Fibroblast of lung (primary cell): ENCODE data around the gene FAS. TPM values are rescaled to one million over a fixed set of nuclear protein-coding genes. Genes with fewer than 3 reads are reported as not detected.

ENCODE experiments used
- DNase-seq, 2 donors: peaks; one replicate each; pipeline versions ENCODE4 v3.0.0 to v3.0.0-alpha.2; 2010; ENCODE audit warnings: low read depth in 2 of 2
- H2AFZ ChIP-seq: 2 replicates; pipeline ENCODE4 v1.5.1; 2012; ENCODE audit warnings: low read length, control low read depth, inconsistent platforms
- H3K27ac ChIP-seq: 2 replicates; pipeline ENCODE4 v1.5.1; 2011; ENCODE audit warnings: low read length, control low read depth; ENCODE audit not compliant: insufficient read depth
- H3K27me3 ChIP-seq: 2 replicates; pipeline ENCODE4 v1.5.1; 2011; ENCODE audit warnings: mild to moderate bottlenecking, low read length; ENCODE audit not compliant: control insufficient read depth, insufficient read depth
- H3K36me3 ChIP-seq: 2 replicates; pipeline ENCODE4 v1.5.1; 2011; ENCODE audit warnings: low read length; ENCODE audit not compliant: control insufficient read depth, insufficient read depth
- H3K4me1 ChIP-seq: 2 replicates; pipeline ENCODE4 v1.5.1; 2011; ENCODE audit warnings: low read length; ENCODE audit not compliant: control insufficient read depth, insufficient read depth; ENCODE audit errors: extremely low read depth
- H3K4me2 ChIP-seq: 2 replicates; pipeline ENCODE4 v1.5.1; 2011; ENCODE audit warnings: low read length, control low read depth; ENCODE audit not compliant: insufficient read depth; ENCODE audit errors: extremely low read depth
- H3K4me3 ChIP-seq, 4 experiments: fragments of 200-600 bp in 1 of 4; sonication (generic) in 1 of 4; replicated peaks in 1 of 4; 2 replicates each; pipeline ENCODE4 v1.5.1; 2011 to 2016; ENCODE audit warnings: low read length in 4 of 4, low read depth in 3 of 4, mild to moderate bottlenecking in 3 of 4, control low read depth in 2 of 4, inconsistent platforms in 1 of 4, mixed read lengths in 1 of 4; ENCODE audit not compliant: insufficient read depth in 1 of 4; ENCODE audit errors: control extremely low read depth in 1 of 4
- H3K79me2 ChIP-seq: 2 replicates; pipeline ENCODE4 v1.5.1; 2012; ENCODE audit warnings: mild to moderate bottlenecking, low read length, inconsistent platforms; ENCODE audit not compliant: control insufficient read depth, insufficient read depth
- H3K9ac ChIP-seq: 2 replicates; pipeline ENCODE4 v1.5.1; 2011; ENCODE audit warnings: mild to moderate bottlenecking, low read length, control low read depth; ENCODE audit not compliant: insufficient read depth
- H3K9me3 ChIP-seq: 2 replicates; pipeline ENCODE4 v1.5.1; 2012; ENCODE audit warnings: low read depth, low read length; ENCODE audit not compliant: control insufficient read depth, insufficient read depth
- H4K20me1 ChIP-seq: 2 replicates; pipeline ENCODE4 v1.5.1; 2011; ENCODE audit warnings: low read length; ENCODE audit not compliant: control insufficient read depth, insufficient read depth; ENCODE audit errors: extremely low read depth
- EZH2 ChIP-seq: IDR thresholded peaks from 2 replicates; pipeline ENCODE4 v1.5.1; 2012; ENCODE audit warnings: low read length, control low read depth, mild to moderate bottlenecking; ENCODE audit errors: missing control alignments
- polyA plus RNA-seq, 2 donors: library from polyadenylated mRNA; depleted of rRNA in 1 of 2; stranded (reverse) in 1 of 2; unstranded in 1 of 2; fragments of >200 nt; gene quantifications; 2 replicates each; pipeline ENCODE4 v1.2.1, GENCODE V29; 2011 to 2012; ENCODE audit warnings: missing spikeins in 1 of 2
- total RNA-seq: library from RNA; depleted of rRNA; stranded (reverse); fragments of >200 nt; gene quantifications from 2 replicates; pipeline ENCODE4 v1.2.1, GENCODE V29; 2014
- TF ChIP-seq, protein P1 (sequence below), 2 donors: IDR thresholded peaks in 1 of 2; conservative IDR thresholded peaks in 1 of 2; 1 replicate in 1 of 2; 2 replicates in 1 of 2; pipeline ENCODE4 v1.5.1; 2011 to 2012; ENCODE audit warnings: low read length in 2 of 2, control low read depth in 1 of 2, inconsistent platforms in 1 of 2, low read depth in 1 of 2, mild to moderate bottlenecking in 1 of 2

Gene FAS
- total and polyA plus RNA-seq, 2 donors (not counting 1 experiment from before 2014, with no cell fraction given), result 77.8 to 124 TPM

DNA sequence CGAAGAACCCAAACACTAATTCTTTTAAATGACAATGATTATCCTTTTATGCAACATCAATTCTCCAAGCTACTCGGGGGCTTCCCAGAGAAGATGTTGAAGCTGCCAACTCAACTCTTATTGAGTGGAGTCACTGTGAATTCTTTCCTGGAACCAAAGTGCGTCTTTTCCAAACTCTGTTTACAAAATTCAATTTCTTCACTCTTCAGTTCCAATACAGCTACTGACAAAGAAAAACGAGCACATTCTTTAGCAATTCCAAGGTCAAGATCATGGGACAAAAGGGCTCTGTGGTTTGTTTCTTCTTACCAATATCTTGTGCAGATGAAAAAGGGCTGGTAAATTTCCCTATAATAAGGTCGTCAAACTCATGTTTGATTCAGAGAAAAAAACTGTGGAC is 74.2 kb downstream of the FAS start:
- no peak overlapping the region for H2AFZ ChIP-seq
- no peaks in the 10 kb centered on the region for H3K27me3 ChIP-seq
- DNase-seq, result peak; percentile 50 to 92
- no peaks in the 10 kb centered on the region for H4K20me1 ChIP-seq
- H3K27ac ChIP-seq, result no peak overlapping the region
- H3K4me2 ChIP-seq, result peak overlapping the region; percentile 40
- no peaks in the 10 kb centered on the region for H3K79me2 ChIP-seq
- H3K36me3 ChIP-seq, result no peaks in the 10 kb centered on the region
- no peaks in the 10 kb centered on the region for H3K9me3 ChIP-seq
- H3K4me3 ChIP-seq, result no peak overlapping the region
- H3K9ac ChIP-seq, result no peak overlapping the region
- TF ChIP-seq, protein P1, sequence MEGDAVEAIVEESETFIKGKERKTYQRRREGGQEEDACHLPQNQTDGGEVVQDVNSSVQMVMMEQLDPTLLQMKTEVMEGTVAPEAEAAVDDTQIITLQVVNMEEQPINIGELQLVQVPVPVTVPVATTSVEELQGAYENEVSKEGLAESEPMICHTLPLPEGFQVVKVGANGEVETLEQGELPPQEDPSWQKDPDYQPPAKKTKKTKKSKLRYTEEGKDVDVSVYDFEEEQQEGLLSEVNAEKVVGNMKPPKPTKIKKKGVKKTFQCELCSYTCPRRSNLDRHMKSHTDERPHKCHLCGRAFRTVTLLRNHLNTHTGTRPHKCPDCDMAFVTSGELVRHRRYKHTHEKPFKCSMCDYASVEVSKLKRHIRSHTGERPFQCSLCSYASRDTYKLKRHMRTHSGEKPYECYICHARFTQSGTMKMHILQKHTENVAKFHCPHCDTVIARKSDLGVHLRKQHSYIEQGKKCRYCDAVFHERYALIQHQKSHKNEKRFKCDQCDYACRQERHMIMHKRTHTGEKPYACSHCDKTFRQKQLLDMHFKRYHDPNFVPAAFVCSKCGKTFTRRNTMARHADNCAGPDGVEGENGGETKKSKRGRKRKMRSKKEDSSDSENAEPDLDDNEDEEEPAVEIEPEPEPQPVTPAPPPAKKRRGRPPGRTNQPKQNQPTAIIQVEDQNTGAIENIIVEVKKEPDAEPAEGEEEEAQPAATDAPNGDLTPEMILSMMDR (conservative IDR thresholded peaks at IDR 0.05 in 1 of 2, IDR thresholded peaks at IDR 0.05 in 1 of 2; ENCODE audit: low read depth in 1 of 2, low read length in 2 of 2), result no peak
- TF ChIP-seq EZH2, result no peak
- H3K4me1 ChIP-seq, result peaks cover 4% of the 10 kb centered on the region

Other genes starting within 250 kb of the FAS start
- gene LIPN, start 230.8 kb upstream of the FAS start, total RNA-seq, result not detected in 2 replicates
- not detected in 2 replicates for gene LIPN, start 230.8 kb upstream of the FAS start, polyA plus RNA-seq
- not detected in 2 replicates for gene LIPM, start 188.1 kb upstream of the FAS start, total RNA-seq
- not detected in 2 replicates for gene LIPM, start 188.1 kb upstream of the FAS start, polyA plus RNA-seq
- under 0.01 and 0.17 TPM in 2 replicates for gene ANKRD22, start 139.0 kb upstream of the FAS start, total RNA-seq
- not detected in 2 replicates for gene ANKRD22, start 139.0 kb upstream of the FAS start, polyA plus RNA-seq
- gene STAMBPL1, start 110.6 kb upstream of the FAS start, total RNA-seq, result 41.3 and 45.6 TPM in 2 replicates
- gene STAMBPL1, start 110.6 kb upstream of the FAS start, polyA plus RNA-seq, result 37.1 and 72.5 TPM in 2 replicates
- gene ACTA2, start 38.0 kb upstream of the FAS start, total RNA-seq, result 78.4 and 78.6 TPM in 2 replicates
- 237 and 2,788 TPM in 2 replicates for gene ACTA2, start 38.0 kb upstream of the FAS start, polyA plus RNA-seq
- 8.2 and 17.7 TPM in 2 replicates for gene CH25H, start 216.5 kb downstream of the FAS start, total RNA-seq
- 0.42 and 1.7 TPM in 2 replicates for gene CH25H, start 216.5 kb downstream of the FAS start, polyA plus RNA-seq